SW 1271 (cell line): ENCODE measurements around the gene PCYT2.
"Not testable (repeated sequence)": the region's sequence is repeated elsewhere in the genome, so short reads cannot be mapped to it uniquely, and the experiment has no call there.

Source experiments
- DNase-seq, 2 experiments: peaks; one replicate each; lab custom pipeline; 2025; lab: John Stamatoyannopoulos, UW

PCYT2 gene

GRCh38 chr17:81911277-81911961 is at the start of gene PCYT2:
Gene PCYT2 (minus strand): TSS chr17:81911399. CDS start chr17:81911355, 44 bp downstream.
- DNase-seq = peak; percentile 43 to 72

GRCh38 chr17:81960130-81960958 is 49.1 kb upstream of the PCYT2 start:
- DNase-seq = no peak

- peak in 1 of 2 experiments; percentile 8 for DNase-seq
Measured at GRCh38 chr17:81959362-81960129, 48.3 kb upstream of the PCYT2 start.

- DNase-seq = no peak
Measured at GRCh38 chr17:81958633-81959342, 47.6 kb upstream of the PCYT2 start.

GRCh38 chr17:81957691-81958432 is 46.7 kb upstream of the PCYT2 start:
- no peak for DNase-seq

- DNase-seq = no peak
Measured at GRCh38 chr17:81956607-81957589, 45.7 kb upstream of the PCYT2 start.

GRCh38 chr17:81955756-81956544 is 44.8 kb upstream of the PCYT2 start:
- DNase-seq = no peak

- no peak for DNase-seq
Measured at GRCh38 chr17:81955058-81955681, 44.0 kb upstream of the PCYT2 start.

GRCh38 chr17:81954131-81955057 is 43.2 kb upstream of the PCYT2 start:
- no peak for DNase-seq

GRCh38 chr17:81953443-81953842 is 42.2 kb upstream of the PCYT2 start:
- not testable (repeated sequence) for DNase-seq

GRCh38 chr17:81952792-81953228 is 41.6 kb upstream of the PCYT2 start:
- no peak for DNase-seq

- no peak for DNase-seq
Measured at GRCh38 chr17:81951785-81952684, 40.8 kb upstream of the PCYT2 start.

GRCh38 chr17:81950501-81950900 is 39.3 kb upstream of the PCYT2 start:
- DNase-seq = no peak

- DNase-seq = no peak
Measured at GRCh38 chr17:81948635-81949378, 37.6 kb upstream of the PCYT2 start.

- no peak for DNase-seq
Measured at GRCh38 chr17:81947189-81947588, 36.0 kb upstream of the PCYT2 start, which contains the start of gene MYADML2. Gene MYADML2 (minus strand): TSS chr17:81947233. CDS start chr17:81941741, 5,492 bp downstream.
